ENCODE results near the gene CLASP1.

DNA sequence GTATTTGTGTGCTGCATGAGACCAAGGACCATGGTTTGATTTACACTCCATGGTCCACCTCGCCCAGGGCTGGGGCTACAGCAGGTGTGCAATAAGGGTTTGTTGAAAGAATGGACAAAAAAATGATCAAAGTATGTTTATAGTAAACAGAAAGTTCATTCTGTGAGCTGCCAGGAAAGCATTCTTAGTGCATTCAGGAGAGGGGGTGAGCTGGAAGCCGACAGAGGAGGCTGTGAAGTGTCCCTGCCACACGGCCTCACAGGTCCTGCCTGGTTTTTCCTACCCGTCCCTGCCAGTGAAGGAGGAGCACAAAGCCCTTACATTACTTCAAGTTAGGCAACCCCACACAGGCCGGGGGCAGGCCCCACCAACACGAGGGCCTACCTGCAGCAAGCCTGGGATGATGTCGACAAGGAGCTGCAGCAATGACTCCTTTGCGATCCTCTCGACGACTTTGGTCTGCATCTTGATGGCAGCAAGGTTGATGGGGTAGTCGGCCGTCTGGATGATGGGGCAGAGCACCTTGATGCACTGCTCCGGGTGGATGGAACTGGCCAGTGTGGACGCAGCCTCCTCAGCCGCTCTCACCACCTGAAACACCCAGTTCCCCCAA is 301.0 kb downstream of the CLASP1 start:
- no peak for TF ChIP-seq EZH2 (IDR thresholded peaks at IDR 0.05; ENCODE audit: borderline replicate concordance, low read length)
- TF ChIP-seq, protein P1, sequence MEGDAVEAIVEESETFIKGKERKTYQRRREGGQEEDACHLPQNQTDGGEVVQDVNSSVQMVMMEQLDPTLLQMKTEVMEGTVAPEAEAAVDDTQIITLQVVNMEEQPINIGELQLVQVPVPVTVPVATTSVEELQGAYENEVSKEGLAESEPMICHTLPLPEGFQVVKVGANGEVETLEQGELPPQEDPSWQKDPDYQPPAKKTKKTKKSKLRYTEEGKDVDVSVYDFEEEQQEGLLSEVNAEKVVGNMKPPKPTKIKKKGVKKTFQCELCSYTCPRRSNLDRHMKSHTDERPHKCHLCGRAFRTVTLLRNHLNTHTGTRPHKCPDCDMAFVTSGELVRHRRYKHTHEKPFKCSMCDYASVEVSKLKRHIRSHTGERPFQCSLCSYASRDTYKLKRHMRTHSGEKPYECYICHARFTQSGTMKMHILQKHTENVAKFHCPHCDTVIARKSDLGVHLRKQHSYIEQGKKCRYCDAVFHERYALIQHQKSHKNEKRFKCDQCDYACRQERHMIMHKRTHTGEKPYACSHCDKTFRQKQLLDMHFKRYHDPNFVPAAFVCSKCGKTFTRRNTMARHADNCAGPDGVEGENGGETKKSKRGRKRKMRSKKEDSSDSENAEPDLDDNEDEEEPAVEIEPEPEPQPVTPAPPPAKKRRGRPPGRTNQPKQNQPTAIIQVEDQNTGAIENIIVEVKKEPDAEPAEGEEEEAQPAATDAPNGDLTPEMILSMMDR (IDR thresholded peaks at IDR 0.05; ENCODE audit: low read length) = no peak

Measured in OCI-LY1 (cell line).